Stimulated activated CD8-positive, alpha-beta memory T cell treated with anti-CD3 and anti-CD28 coated beads, Interleukin-7, amount 100 ng/mL, for 4 hours (primary cell): ENCODE measurements around the gene DPH3.

Experiments used
- DNase-seq, 2 donors: peaks; one replicate each; pipeline ENCODE4 v3.0.0-alpha.2; 2020; ENCODE audit warnings: low read depth in 2 of 2

The DPH3 gene

DNA sequence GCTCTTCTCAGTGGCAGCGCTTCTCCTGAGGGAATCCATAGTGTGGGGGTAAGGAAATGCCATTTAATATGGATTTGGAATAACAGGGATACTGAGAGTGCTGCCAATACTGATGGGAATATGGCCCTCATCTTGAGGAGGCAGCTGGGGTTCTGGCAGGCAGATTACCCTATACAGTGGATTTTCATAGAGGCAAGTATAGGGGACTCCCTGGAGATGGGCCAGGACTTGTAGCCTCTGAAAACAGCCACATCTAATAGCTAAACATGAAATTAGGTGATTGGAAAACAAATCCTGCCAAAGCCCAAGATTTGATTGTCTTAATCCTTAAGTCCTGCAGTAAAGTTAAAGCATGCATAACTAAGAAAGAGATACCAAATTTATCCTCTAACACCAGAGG lies 30.9 kb downstream of the DPH3 start:
- no peak for DNase-seq

- no peak for DNase-seq
Measured at GRCh38 chr3:16231983-16232382, 32.8 kb downstream of the DPH3 start.

GRCh38 chr3:16229681-16230080 lies 35.1 kb downstream of the DPH3 start:
- no peak for DNase-seq

- no peak for DNase-seq
Measured at GRCh38 chr3:16227566-16227965, 37.2 kb downstream of the DPH3 start.

DNA sequence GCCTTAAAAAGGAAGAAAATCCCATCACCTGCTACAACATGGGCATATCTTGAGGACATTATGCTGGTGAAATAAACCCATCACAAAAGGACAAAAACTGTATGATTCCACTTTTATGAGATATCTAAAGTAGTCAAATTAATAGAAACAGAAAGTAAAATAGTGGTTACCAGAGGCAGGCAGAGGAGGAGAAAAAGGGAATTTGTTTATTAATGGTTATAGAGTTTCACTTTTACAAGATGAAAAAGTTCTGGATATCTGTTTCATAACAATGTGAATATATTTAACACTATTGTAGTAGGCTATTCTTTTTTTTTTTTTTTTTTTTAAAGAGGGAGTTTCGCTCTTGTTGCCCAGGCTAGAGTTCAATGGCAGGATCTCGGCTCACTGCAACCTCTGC lies 40.4 kb downstream of the DPH3 start:
- DNase-seq = no peak

- DNase-seq = no peak
Measured at GRCh38 chr3:16222547-16222946, 42.2 kb downstream of the DPH3 start.

- DNase-seq = no peak
Measured at GRCh38 chr3:16221990-16222389, 42.8 kb downstream of the DPH3 start.

DNA sequence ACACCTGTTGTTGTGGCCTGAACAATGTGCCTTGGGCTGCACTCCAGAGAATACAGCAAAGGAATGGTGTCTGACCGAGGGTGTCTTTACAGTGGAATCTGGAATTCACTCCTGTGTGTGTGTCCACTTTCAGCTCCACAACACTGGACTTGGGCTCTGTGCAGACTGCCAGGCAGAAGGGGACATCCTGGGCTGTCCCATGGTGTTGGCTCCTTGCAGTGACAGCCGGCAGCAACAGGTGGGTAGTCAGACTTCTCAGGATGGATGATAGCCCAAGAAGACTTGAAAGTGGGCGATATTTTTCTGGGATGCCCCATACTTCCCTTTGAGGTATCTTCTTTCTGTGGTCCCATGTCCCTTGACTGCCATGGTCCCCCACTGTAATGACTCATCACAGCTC lies 45.0 kb downstream of the DPH3 start:
- DNase-seq = no peak

DNA sequence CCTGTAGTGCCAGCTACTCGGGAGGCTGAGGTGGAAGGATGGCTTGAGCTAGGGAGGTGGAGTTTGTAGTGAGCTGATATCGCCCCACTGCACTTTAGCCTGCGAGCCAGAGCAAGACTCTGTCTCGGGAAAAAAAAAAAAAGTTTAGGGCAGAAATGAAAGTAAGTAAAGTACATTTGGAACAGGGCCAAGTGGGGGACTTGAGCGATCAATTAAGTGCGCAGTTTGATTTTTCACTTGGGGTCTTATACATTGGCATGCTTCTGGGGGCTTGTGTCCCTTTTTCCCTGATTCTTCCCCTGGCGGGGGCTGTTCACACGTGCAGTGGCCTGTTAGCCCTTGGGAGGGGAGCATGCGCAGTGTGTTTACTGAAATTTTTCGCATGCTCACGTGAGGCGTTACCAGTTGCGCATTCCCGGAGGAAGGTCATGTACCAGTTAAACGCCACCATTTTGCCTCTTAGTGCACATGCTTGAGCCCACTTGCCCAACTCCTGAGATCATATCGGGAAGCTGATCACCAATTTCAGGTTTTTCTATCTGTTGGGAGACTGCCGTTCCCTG lies 48.3 kb downstream of the DPH3 start:
- no peak for DNase-seq

DNA sequence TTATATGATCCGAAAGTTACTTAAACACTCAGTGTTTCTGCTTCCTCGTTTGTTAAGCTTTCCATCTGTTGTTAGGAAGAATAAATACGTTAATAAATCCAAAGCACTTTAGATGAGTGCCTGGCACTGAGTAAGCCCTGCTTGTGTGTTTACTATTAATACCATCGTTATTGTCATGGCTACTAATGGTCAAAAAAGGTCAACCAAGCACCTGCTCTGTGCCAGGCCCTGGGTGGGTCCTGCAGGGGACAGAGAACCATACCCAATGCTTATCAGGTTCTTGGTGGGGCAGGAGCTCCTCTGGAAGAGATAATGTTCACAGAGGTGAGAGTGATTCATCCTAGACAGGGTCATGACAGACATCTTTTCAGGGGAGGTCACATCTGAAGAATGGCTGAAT lies 50.4 kb downstream of the DPH3 start:
- DNase-seq = no peak

GRCh38 chr3:16211176-16211904 lies 53.4 kb downstream of the DPH3 start:
- no peak for DNase-seq
